Measurements from ENCODE around the gene CASP7. TPM values are rescaled to one million over a fixed set of nuclear protein-coding genes. Genes with fewer than 3 reads are reported as not detected.

CASP7 gene
- total and polyA plus RNA-seq, 4 donors: 8.8 to 25.0 (median 11.4) TPM

DNA sequence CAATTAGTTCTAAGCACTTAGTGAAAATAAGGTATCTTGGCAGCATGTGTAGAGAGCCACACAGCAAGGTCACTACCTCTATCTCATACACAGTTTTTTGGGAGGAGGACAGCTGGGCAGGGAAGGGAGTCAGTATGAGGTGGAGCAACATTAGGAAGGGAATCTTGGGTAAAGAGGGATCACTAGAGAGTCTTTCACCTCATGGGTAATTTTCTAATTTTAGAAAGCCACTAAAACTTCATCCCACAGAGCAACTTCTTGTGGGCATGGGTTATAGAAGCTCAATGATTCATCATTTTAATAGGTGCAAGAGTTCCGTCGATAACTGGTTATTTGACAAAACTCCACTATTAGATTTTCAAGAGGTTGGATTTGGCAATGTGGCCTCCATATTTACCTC, 18.4 kb upstream of the CASP7 start (continued):
- no peak for TF ChIP-seq REST (IDR thresholded peaks at IDR 0.05)
- TF ChIP-seq GABPA (IDR thresholded peaks at IDR 0.05 in 1 of 2, conservative IDR thresholded peaks at IDR 0.05 in 1 of 2): no peak

DNA sequence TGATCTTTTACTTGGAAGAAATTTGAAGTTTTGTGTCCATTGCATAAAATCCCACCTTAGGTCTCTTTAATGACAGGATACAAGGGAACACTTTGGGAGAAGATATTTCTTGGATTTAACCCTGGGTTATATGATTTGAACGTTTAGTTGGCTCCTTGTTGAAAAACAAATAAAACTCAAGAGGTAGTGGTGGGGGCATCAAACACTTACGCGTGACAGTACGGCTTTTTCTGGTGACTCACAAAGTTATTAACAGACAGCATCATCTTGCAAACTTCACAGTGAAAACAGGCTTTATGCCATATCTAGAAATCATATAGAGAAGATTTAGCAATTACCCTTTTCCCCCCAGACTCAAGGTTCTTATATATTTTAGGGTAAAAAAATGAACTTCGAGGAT, 16.6 kb upstream of the CASP7 start:
- Histone ChIP-seq H3K4me3 (ENCODE audit: low read depth in 1 of 3, low read length in 3 of 3) (no peak overlapping the region), H3K36me3 (ENCODE audit: control insufficient read depth in 4 of 4, insufficient read depth in 3 of 4, low read depth in 1 of 4, low read length in 3 of 4) (no peaks in the 10 kb centered on the region), H3K9ac (ENCODE audit: low read depth in 1 of 2, low read length in 2 of 2) (no peak overlapping the region), H3K9me3 (ENCODE audit: control insufficient read depth in 4 of 4, low read length in 3 of 4) (no peaks in the 10 kb centered on the region), H3K27ac (ENCODE audit: low read depth in 1 of 2, low read length in 2 of 2) (no peak overlapping the region), H3K27me3 (ENCODE audit: control insufficient read depth in 4 of 4, insufficient read depth in 4 of 4, low read length in 3 of 4) (no peaks in the 10 kb centered on the region), H3K4me1 (ENCODE audit: control insufficient read depth in 4 of 4, insufficient read depth in 4 of 4, low read length in 3 of 4) (no peaks in the 10 kb centered on the region)
- DNase-seq (ENCODE audit: low spot score): no peak
- no peak for TF ChIP-seq SP1 (IDR thresholded peaks at IDR 0.05)
- no peak for TF ChIP-seq FOXA2 (IDR thresholded peaks at IDR 0.05)
- no peak for TF ChIP-seq NR2F2 (IDR thresholded peaks at IDR 0.05)
- no peak for TF ChIP-seq HNF4G (IDR thresholded peaks at IDR 0.05)
- TF ChIP-seq, protein P1, sequence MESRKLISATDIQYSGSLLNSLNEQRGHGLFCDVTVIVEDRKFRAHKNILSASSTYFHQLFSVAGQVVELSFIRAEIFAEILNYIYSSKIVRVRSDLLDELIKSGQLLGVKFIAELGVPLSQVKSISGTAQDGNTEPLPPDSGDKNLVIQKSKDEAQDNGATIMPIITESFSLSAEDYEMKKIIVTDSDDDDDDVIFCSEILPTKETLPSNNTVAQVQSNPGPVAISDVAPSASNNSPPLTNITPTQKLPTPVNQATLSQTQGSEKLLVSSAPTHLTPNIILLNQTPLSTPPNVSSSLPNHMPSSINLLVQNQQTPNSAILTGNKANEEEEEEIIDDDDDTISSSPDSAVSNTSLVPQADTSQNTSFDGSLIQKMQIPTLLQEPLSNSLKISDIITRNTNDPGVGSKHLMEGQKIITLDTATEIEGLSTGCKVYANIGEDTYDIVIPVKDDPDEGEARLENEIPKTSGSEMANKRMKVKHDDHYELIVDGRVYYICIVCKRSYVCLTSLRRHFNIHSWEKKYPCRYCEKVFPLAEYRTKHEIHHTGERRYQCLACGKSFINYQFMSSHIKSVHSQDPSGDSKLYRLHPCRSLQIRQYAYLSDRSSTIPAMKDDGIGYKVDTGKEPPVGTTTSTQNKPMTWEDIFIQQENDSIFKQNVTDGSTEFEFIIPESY (IDR thresholded peaks at IDR 0.05): no peak
- no peak for TF ChIP-seq YY1 (IDR thresholded peaks at IDR 0.05)
- 79% methylated on average over 5 of the region's 5 CpGs for WGBS

GRCh38 chr10:113663908-113664307, 15.8 kb upstream of the CASP7 start, which contains the start of gene NRAP:
NRAP (minus strand) TSS chr10:113664041; CDS start chr10:113663882, 159 bp downstream.
- no peak within 1 kb of the TSS for H3K27ac ChIP-seq (ENCODE audit: low read depth in 1 of 2, low read length in 2 of 2)
- H3K27me3 ChIP-seq (ENCODE audit: control insufficient read depth in 4 of 4, insufficient read depth in 4 of 4, low read length in 3 of 4): no peaks in the 10 kb centered on the region
- no peak within 1 kb of the TSS for H3K9ac ChIP-seq (ENCODE audit: low read depth in 1 of 2, low read length in 2 of 2)
- no peaks in the 10 kb centered on the region for H3K9me3 ChIP-seq (ENCODE audit: control insufficient read depth in 4 of 4, low read length in 3 of 4)
- WGBS: 93% methylated on average over 5 of the region's 5 CpGs
- DNase-seq (ENCODE audit: low spot score): no peak
- no peaks in the 10 kb centered on the region for H3K4me1 ChIP-seq (ENCODE audit: control insufficient read depth in 4 of 4, insufficient read depth in 4 of 4, low read length in 3 of 4)
- H3K4me3 ChIP-seq (ENCODE audit: low read depth in 1 of 3, low read length in 3 of 3): no peak within 1 kb of the TSS
- no peaks in the 10 kb centered on the region for H3K36me3 ChIP-seq (ENCODE audit: control insufficient read depth in 4 of 4, insufficient read depth in 3 of 4, low read depth in 1 of 4, low read length in 3 of 4)
- TF ChIP-seq RXRA (IDR thresholded peaks at IDR 0.05) (no peak), SP1 (IDR thresholded peaks at IDR 0.05) (no peak), RAD21 (IDR thresholded peaks at IDR 0.05) (no peak), REST (IDR thresholded peaks at IDR 0.05) (no peak), NR2F2 (IDR thresholded peaks at IDR 0.05) (no peak), EGR1 (IDR thresholded peaks at IDR 0.05; ENCODE audit: low read depth in 2 of 2) (no peak), JUND (IDR thresholded peaks at IDR 0.05) (no peak), YY1 (IDR thresholded peaks at IDR 0.05) (no peak), FOXA2 (IDR thresholded peaks at IDR 0.05) (no peak), GABPA (IDR thresholded peaks at IDR 0.05 in 1 of 2, conservative IDR thresholded peaks at IDR 0.05 in 1 of 2) (no peak), HNF4G (IDR thresholded peaks at IDR 0.05) (no peak), HNF4A (conservative IDR thresholded peaks at IDR 0.05) (no peak), TAF1 (conservative IDR thresholded peaks at IDR 0.05) (no peak)
- TF ChIP-seq, protein P2, sequence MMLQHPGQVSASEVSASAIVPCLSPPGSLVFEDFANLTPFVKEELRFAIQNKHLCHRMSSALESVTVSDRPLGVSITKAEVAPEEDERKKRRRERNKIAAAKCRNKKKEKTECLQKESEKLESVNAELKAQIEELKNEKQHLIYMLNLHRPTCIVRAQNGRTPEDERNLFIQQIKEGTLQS (IDR thresholded peaks at IDR 0.05): no peak
- TF ChIP-seq, protein P3, sequence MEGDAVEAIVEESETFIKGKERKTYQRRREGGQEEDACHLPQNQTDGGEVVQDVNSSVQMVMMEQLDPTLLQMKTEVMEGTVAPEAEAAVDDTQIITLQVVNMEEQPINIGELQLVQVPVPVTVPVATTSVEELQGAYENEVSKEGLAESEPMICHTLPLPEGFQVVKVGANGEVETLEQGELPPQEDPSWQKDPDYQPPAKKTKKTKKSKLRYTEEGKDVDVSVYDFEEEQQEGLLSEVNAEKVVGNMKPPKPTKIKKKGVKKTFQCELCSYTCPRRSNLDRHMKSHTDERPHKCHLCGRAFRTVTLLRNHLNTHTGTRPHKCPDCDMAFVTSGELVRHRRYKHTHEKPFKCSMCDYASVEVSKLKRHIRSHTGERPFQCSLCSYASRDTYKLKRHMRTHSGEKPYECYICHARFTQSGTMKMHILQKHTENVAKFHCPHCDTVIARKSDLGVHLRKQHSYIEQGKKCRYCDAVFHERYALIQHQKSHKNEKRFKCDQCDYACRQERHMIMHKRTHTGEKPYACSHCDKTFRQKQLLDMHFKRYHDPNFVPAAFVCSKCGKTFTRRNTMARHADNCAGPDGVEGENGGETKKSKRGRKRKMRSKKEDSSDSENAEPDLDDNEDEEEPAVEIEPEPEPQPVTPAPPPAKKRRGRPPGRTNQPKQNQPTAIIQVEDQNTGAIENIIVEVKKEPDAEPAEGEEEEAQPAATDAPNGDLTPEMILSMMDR (IDR thresholded peaks at IDR 0.05; ENCODE audit: low read depth, low read length, missing input control): no peak
- TF ChIP-seq, protein P4, sequence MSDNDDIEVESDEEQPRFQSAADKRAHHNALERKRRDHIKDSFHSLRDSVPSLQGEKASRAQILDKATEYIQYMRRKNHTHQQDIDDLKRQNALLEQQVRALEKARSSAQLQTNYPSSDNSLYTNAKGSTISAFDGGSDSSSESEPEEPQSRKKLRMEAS (IDR thresholded peaks at IDR 0.05): no peak
- TF ChIP-seq, protein P1 (IDR thresholded peaks at IDR 0.05): no peak

Measured in liver (tissue), 9 donors.